ENCODE measurements around the gene E2F8. TPM values are rescaled to one million over a fixed set of nuclear protein-coding genes. Genes with fewer than 3 reads are reported as not detected.

The E2F8 gene
- total and polyA plus RNA-seq, 2 donors (not counting 3 experiments of a cell fraction or from before 2014, with no cell fraction given) = 6.5 to 19.1 TPM

DNA sequence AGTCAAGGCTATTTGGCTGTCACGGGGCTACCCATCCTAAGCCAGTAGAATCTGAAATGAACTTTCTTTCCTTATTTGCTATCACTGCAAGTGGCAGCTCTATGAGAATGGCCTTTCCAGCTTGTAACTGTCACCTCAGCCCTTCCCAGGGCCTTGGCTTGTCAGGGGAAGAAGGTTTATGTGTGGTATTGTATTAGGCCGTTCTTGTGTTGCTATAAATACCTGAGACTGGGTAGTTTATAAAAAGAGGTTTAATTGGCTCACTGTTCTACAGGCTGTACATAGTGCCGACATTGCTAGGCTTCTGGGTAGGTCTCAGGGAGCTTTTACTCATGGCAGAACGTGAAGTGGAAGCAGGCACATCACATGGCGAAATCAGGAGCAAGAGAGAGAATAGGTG lies 26.8 kb upstream of the E2F8 start:
- no peak for DNase-seq (ENCODE audit: low read depth, low spot score)
- H3K9me3 ChIP-seq (replicated peaks; ENCODE audit: control insufficient read depth, insufficient read depth, low read length) = no peaks in the 10 kb centered on the region
- no peaks in the 10 kb centered on the region for H3K9me1 ChIP-seq (replicated peaks; ENCODE audit: control insufficient read depth, extremely low read depth, insufficient read depth, low read length)
- H3K27ac ChIP-seq (ENCODE audit: insufficient read depth, low read depth, low read length) = no peak overlapping the region
- no peaks in the 10 kb centered on the region for H3K4me1 ChIP-seq (ENCODE audit: control insufficient read depth, extremely low read depth, insufficient read depth, low read length)
- intact Hi-C loops (cut with micrococcal nuclease) (no loop called here), dilution Hi-C loops (cut with MboI; ENCODE audit: extremely low pct_ligation_motif_present, low sequenced_read_pairs) (no loop called here)
- no peak overlapping the region for H3K4me3 ChIP-seq (replicated peaks in 1 of 3; ENCODE audit: insufficient read depth in 1 of 3, low read depth in 1 of 3, low read length in 3 of 3)
- H2AFZ ChIP-seq (ENCODE audit: low read depth, low read length) = no peak overlapping the region
- POLR2A ChIA-PET = no interaction called here
- no TSS peak for BruUV-seq (replicated peaks)
- no peaks in the 10 kb centered on the region for H3K79me2 ChIP-seq (ENCODE audit: control insufficient read depth, insufficient read depth, low read length)
- H3K4me2 ChIP-seq (ENCODE audit: insufficient read depth, low read length) = no peak overlapping the region
- CTCF ChIA-PET = no interaction called here
- H4K20me1 ChIP-seq (replicated peaks; ENCODE audit: control insufficient read depth, extremely low read depth, insufficient read depth, low read length) = no peaks in the 10 kb centered on the region
- H3K9ac ChIP-seq (replicated peaks; ENCODE audit: extremely low read depth, insufficient read depth, low read length) = no peak overlapping the region
- no peak for FAIRE-seq
- H3K36me3 ChIP-seq (ENCODE audit: control insufficient read depth in 2 of 2, extremely low read depth in 1 of 2, insufficient read depth in 2 of 2, low read length in 2 of 2) = no peaks in the 10 kb centered on the region
- no peak for TF ChIP-seq MYC (IDR thresholded peaks at IDR 0.05; ENCODE audit: low read depth, low read length)
- TF ChIP-seq EZH2 (IDR thresholded peaks at IDR 0.05; ENCODE audit: borderline replicate concordance, low read depth, low read length, severe bottlenecking) = no peak
- TF ChIP-seq, protein P1, sequence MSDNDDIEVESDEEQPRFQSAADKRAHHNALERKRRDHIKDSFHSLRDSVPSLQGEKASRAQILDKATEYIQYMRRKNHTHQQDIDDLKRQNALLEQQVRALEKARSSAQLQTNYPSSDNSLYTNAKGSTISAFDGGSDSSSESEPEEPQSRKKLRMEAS (IDR thresholded peaks at IDR 0.05; ENCODE audit: insufficient read depth, insufficient read length) = no peak
- TF ChIP-seq, protein P2, sequence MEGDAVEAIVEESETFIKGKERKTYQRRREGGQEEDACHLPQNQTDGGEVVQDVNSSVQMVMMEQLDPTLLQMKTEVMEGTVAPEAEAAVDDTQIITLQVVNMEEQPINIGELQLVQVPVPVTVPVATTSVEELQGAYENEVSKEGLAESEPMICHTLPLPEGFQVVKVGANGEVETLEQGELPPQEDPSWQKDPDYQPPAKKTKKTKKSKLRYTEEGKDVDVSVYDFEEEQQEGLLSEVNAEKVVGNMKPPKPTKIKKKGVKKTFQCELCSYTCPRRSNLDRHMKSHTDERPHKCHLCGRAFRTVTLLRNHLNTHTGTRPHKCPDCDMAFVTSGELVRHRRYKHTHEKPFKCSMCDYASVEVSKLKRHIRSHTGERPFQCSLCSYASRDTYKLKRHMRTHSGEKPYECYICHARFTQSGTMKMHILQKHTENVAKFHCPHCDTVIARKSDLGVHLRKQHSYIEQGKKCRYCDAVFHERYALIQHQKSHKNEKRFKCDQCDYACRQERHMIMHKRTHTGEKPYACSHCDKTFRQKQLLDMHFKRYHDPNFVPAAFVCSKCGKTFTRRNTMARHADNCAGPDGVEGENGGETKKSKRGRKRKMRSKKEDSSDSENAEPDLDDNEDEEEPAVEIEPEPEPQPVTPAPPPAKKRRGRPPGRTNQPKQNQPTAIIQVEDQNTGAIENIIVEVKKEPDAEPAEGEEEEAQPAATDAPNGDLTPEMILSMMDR (IDR thresholded peaks at IDR 0.05; ENCODE audit: extremely low read depth in 1 of 2, insufficient read depth in 1 of 2, low read depth in 1 of 2, low read length in 2 of 2) = no peak
- no peak for TF ChIP-seq POLR2AphosphoS5 (IDR thresholded peaks at IDR 0.05; ENCODE audit: insufficient read depth, low read depth, low read length)
- TF ChIP-seq GATA2 (IDR thresholded peaks at IDR 0.05; ENCODE audit: insufficient read depth, insufficient read length, low read depth, low read length) = no peak
- no peak for TF ChIP-seq FOS (IDR thresholded peaks at IDR 0.05; ENCODE audit: borderline replicate concordance, insufficient read depth, low read length)
- no peak for TF ChIP-seq POLR2A (IDR thresholded peaks at IDR 0.05; ENCODE audit: low read depth, low read length)
- no peak for TF ChIP-seq JUN (IDR thresholded peaks at IDR 0.05; ENCODE audit: borderline replicate concordance, insufficient read depth, insufficient read length, low read depth)
- H3K27me3 ChIP-seq (ENCODE audit: control insufficient read depth in 2 of 2, insufficient read depth in 2 of 2, low read length in 2 of 2) = peaks cover 29 to 30% of the 10 kb centered on the region in 2 experiments

All from endothelial cell of umbilical vein (primary cell).